K562 (cell line): Measurements from ENCODE around the gene BBC3. TPM values are rescaled to one million over a fixed set of nuclear protein-coding genes. Genes with fewer than 3 reads are reported as not detected.

Source experiments
- BRD9 ChIP-seq: fragments of 450-650 bp; IDR thresholded peaks from 2 replicates; pipeline ENCODE4 v1.6.1; 2018; ENCODE audit warnings: low read depth; ENCODE audit not compliant: partially characterized antibody
- EP300 ChIP-seq: IDR thresholded peaks from 2 replicates; pipeline ENCODE4 v1.6.1; 2012; ENCODE audit warnings: low read length, improper control_type of control experiment
- ETS2 ChIP-seq: IDR thresholded peaks from 2 replicates; pipeline ENCODE4 v1.6.1; 2016; ENCODE audit warnings: borderline replicate concordance, missing genetic modification characterization, mild to moderate bottlenecking, moderate library complexity, missing compliant biosample characterization; ENCODE audit not compliant: poor library complexity, severe bottlenecking
- FOXK2 ChIP-seq, 2 experiments: fragments of 450-650 bp; IDR thresholded peaks in 1 of 2; conservative IDR thresholded peaks in 1 of 2; 2 replicates each; pipeline ENCODE4 v1.6.1; 2016; ENCODE audit warnings: low read depth in 2 of 2, mild to moderate bottlenecking in 1 of 2
- FOXP1 ChIP-seq: sonication (generic); formaldehyde crosslinking; IDR thresholded peaks from 2 replicates; pipeline ENCODE4 v1.8.0; 2022; ENCODE audit warnings: mild to moderate bottlenecking, missing genetic modification reagents
- HDAC1 ChIP-seq, 2 experiments: fragments of 450-650 bp; IDR thresholded peaks; 2 replicates each; pipeline ENCODE4 v1.6.1; 2016 to 2017; ENCODE audit warnings: inconsistent platforms in 1 of 2, mild to moderate bottlenecking in 1 of 2, moderate library complexity in 1 of 2
- HMBOX1 ChIP-seq: sonication (generic); IDR thresholded peaks from 2 replicates; pipeline ENCODE4 v1.6.1; 2016
- HSF4 ChIP-seq: fragments of 250-450 bp; sonication (Bioruptor Pico); IDR thresholded peaks from 2 replicates; pipeline ENCODE4 v2.1.2; 2022; ENCODE audit warnings: mild to moderate bottlenecking, moderate library complexity, borderline replicate concordance
- JUN ChIP-seq, 2 experiments: sonication (generic) in 1 of 2; formaldehyde crosslinking in 1 of 2; IDR thresholded peaks; 2 replicates each; pipeline versions ENCODE4 v1.6.1 to v1.8.0; 2012 to 2022; ENCODE audit warnings: borderline replicate concordance in 2 of 2, mild to moderate bottlenecking in 2 of 2, improper control_type of control experiment in 1 of 2, low read depth in 1 of 2, low read length in 1 of 2, missing genetic modification reagents in 1 of 2
- KLF16 ChIP-seq: IDR thresholded peaks from 2 replicates; pipeline ENCODE4 v1.6.1; 2016; ENCODE audit warnings: antibody characterized with exemption
- MAFK ChIP-seq: IDR thresholded peaks from 2 replicates; pipeline ENCODE4 v1.6.1; 2011; ENCODE audit warnings: low read length, improper control_type of control experiment
- NR4A1 ChIP-seq, 2 experiments: fragments of 250-450 bp in 1 of 2; fragments of 450-650 bp in 1 of 2; sonication (Bioruptor Pico) in 1 of 2; IDR thresholded peaks; 2 replicates each; pipeline versions ENCODE4 v1.4.0 to v1.6.1; 2016 to 2020; ENCODE audit warnings: mild to moderate bottlenecking in 2 of 2, missing compliant biosample characterization in 1 of 2, missing genetic modification characterization in 1 of 2, moderate library complexity in 1 of 2
- PCBP2 ChIP-seq: fragments of 200-400 bp; formaldehyde crosslinking; IDR thresholded peaks from 2 replicates; pipeline ENCODE4 v1.6.1; 2018; ENCODE audit warnings: low read length, low read depth, mild to moderate bottlenecking, moderate library complexity; ENCODE audit not compliant: poor library complexity, severe bottlenecking
- PHB2 ChIP-seq: fragments of 450-650 bp; IDR thresholded peaks from 2 replicates; pipeline ENCODE4 v1.6.1; 2017; ENCODE audit warnings: low read depth
- PHF8 ChIP-seq: fragments of 200-600 bp; sonication (generic); IDR thresholded peaks from 2 replicates; pipeline ENCODE4 v1.6.1; 2012; ENCODE audit warnings: mixed run types, mild to moderate bottlenecking, inconsistent platforms, low read length, moderate library complexity, borderline replicate concordance
- POLR2AphosphoS5 ChIP-seq: IDR thresholded peaks from 2 replicates; pipeline ENCODE4 v1.6.1; 2011; ENCODE audit warnings: mild to moderate bottlenecking, low read depth, low read length, moderate library complexity; ENCODE audit not compliant: control insufficient read depth, insufficient read depth
- PTRF ChIP-seq: fragments of 450-650 bp; IDR thresholded peaks from 2 replicates; pipeline ENCODE4 v1.6.1; 2016; ENCODE audit warnings: mild to moderate bottlenecking, missing genetic modification characterization, missing compliant biosample characterization
- RBBP5 ChIP-seq: fragments of 200-600 bp; sonication (generic); IDR thresholded peaks from 2 replicates; pipeline ENCODE4 v1.6.1; 2012; ENCODE audit warnings: borderline replicate concordance, mild to moderate bottlenecking, low read length, control low read depth, inconsistent platforms; ENCODE audit not compliant: insufficient read depth, poor library complexity, severe bottlenecking
- SIRT6 ChIP-seq: IDR thresholded peaks from one replicate; pipeline ENCODE4 v1.6.1; 2012; ENCODE audit warnings: low read depth, mild to moderate bottlenecking, control low read depth, inconsistent platforms, low read length, moderate library complexity
- STAT5B ChIP-seq: fragments of 250-450 bp; sonication (Bioruptor Pico); IDR thresholded peaks from 2 replicates; pipeline ENCODE4 v1.8.0; 2021; ENCODE audit warnings: mild to moderate bottlenecking, inconsistent platforms
- TCF7 ChIP-seq: sonication (generic); IDR thresholded peaks from 2 replicates; pipeline ENCODE4 v1.6.1; 2016; ENCODE audit warnings: antibody characterized with exemption, borderline replicate concordance
- TFAP4 ChIP-seq: sonication (generic); formaldehyde crosslinking; IDR thresholded peaks from 2 replicates; pipeline ENCODE4 v1.8.0; 2022; ENCODE audit warnings: missing genetic modification reagents, mild to moderate bottlenecking, moderate library complexity, borderline replicate concordance
- ZBED1 ChIP-seq: IDR thresholded peaks from 2 replicates; pipeline ENCODE4 v1.6.1; 2014
- ZNF197 ChIP-seq: fragments of 200-800 bp; sonication (Bioruptor generic); IDR thresholded peaks from 2 replicates; pipeline ENCODE4 v1.6.1; 2016; ENCODE audit warnings: low read depth, missing genetic modification characterization, missing compliant biosample characterization
- ZNF24 ChIP-seq: fragments of 450-650 bp; IDR thresholded peaks from 2 replicates; pipeline ENCODE4 v1.6.1; 2016
- ZNF354B ChIP-seq: fragments of 250-450 bp; sonication (Bioruptor Pico); IDR thresholded peaks from 2 replicates; pipeline ENCODE4 v1.4.0; 2020
- polyA plus RNA-seq, 8 experiments: library from polyadenylated mRNA; depleted of rRNA in 4 of 8; stranded (reverse) in 5 of 8; unstranded in 3 of 8; fragments of >200 nt; fragmentation: Nextera tagmentation in 2 of 8; fragmentation: Illumina TruSeq in 1 of 8; extraction: Ambion mirVana in 2 of 8; extraction: Trizol in 1 of 8; gene quantifications; 2 replicates each; pipeline versions ENCODE4 v1.2.1 to v1.2.3, GENCODE V29; 2011 to 2014; ENCODE audit warnings: inconsistent platforms in 1 of 8, missing spikeins in 1 of 8
- total RNA-seq, 7 experiments: library from RNA; depleted of rRNA in 6 of 7; stranded (reverse); fragments of >200 nt in 6 of 7; fragmentation: Illumina TruSeq in 2 of 7; extraction: Trizol in 2 of 7; gene quantifications; 2 replicates each; pipeline versions ENCODE4 v1.2.1 to v1.2.3, GENCODE V29; 2011 to 2021; ENCODE audit warnings: low replicate concordance in 1 of 7

BBC3 gene
- total and polyA plus RNA-seq, 9 of the 15 experiments (the other 6 are each of a cell fraction or from before 2014, with no cell fraction given), result 0.15 to 30.7 (median 4.8) TPM

- TF ChIP-seq TFAP4, result peak; percentile 12; the same call in 1 of the 2 replicates
- peak; percentile 94 for TF ChIP-seq BRD9
- no peak for TF ChIP-seq STAT5B
- no peak for TF ChIP-seq NR4A1 (CRISPR knock-in tag; IDR thresholded peaks at IDR 0.05)
- peak; percentile 88 for TF ChIP-seq NR4A1 (tag; IDR thresholded peaks at IDR 0.05)
- no peak for TF ChIP-seq KLF16
- TF ChIP-seq POLR2AphosphoS5, result peak; percentile 46; the same call in 1 of the 2 replicates
- peak; percentile 11; the same call in 1 of the 2 replicates for TF ChIP-seq MAFK
- peak; percentile 65 for TF ChIP-seq EP300
- TF ChIP-seq FOXK2 (conservative IDR thresholded peaks at IDR 0.05 in 1 of 2, IDR thresholded peaks at IDR 0.05 in 1 of 2; ENCODE audit: low read depth in 2 of 2), result no peak
- no peak for TF ChIP-seq ZNF354B (CRISPR knock-in tag)
- TF ChIP-seq RBBP5, result no peak
- 0 out of 4 replicates have a peak, but pooled peaks of 1 of the 2 experiments have one; percentile 10 for TF ChIP-seq HDAC1 (IDR thresholded peaks at IDR 0.05)
- TF ChIP-seq ZBED1, result no peak
- TF ChIP-seq FOXP1, result no peak
- TF ChIP-seq ZNF197 (CRISPR knock-in tag), result peak; percentile 94
- TF ChIP-seq HMBOX1, result 0 out of 2 replicates have a peak, but pooled peaks have one; percentile 16
- TF ChIP-seq JUN (IDR thresholded peaks at IDR 0.05; ENCODE audit: borderline replicate concordance, low read depth, low read length), result no peak; the same call in 1 of the 2 replicates
- TF ChIP-seq JUN (CRISPR knock-in tag; IDR thresholded peaks at IDR 0.05; ENCODE audit: borderline replicate concordance), result no peak
- peak; percentile 55 for TF ChIP-seq ETS2 (tag)
- TF ChIP-seq ZNF24, result peak; percentile 49; the same call in 1 of the 2 replicates
- TF ChIP-seq PCBP2, result no peak
- no peak for TF ChIP-seq HSF4 (CRISPR knock-in tag)
- TF ChIP-seq PHF8, result no peak
- TF ChIP-seq PHB2, result no peak
- peak; percentile 73 for TF ChIP-seq PTRF (tag)
- TF ChIP-seq SIRT6, result no peak
- no peak for TF ChIP-seq TCF7
These were observed 20.2 kb downstream of the BBC3 start (continued) for GRCh38 chr19:47210689-47211316.
